Neuron (in vitro differentiated cells): ENCODE measurements around the gene ZNF213.

Source experiments
- H2AFZ ChIP-seq: one replicate; pipeline ENCODE4 v1.6.1; 2013; ENCODE audit warnings: low read depth, mild to moderate bottlenecking, inconsistent platforms, low read length, moderate library complexity
- H3K27me3 ChIP-seq: one replicate; pipeline ENCODE4 v1.6.1; 2013; ENCODE audit warnings: low read length; ENCODE audit not compliant: insufficient read depth
- H3K36me3 ChIP-seq: one replicate; pipeline ENCODE4 v1.6.1; 2013; ENCODE audit warnings: low read length; ENCODE audit not compliant: insufficient read depth
- H3K4me1 ChIP-seq: one replicate; pipeline ENCODE4 v1.6.1; 2013; ENCODE audit warnings: low read length; ENCODE audit not compliant: insufficient read depth
- H3K4me3 ChIP-seq: 2 replicates; pipeline ENCODE4 v1.5.1; 2013; ENCODE audit warnings: mild to moderate bottlenecking, low read length, moderate library complexity
- H3K9me3 ChIP-seq: one replicate; pipeline ENCODE4 v1.6.1; 2013; ENCODE audit warnings: low read length

Gene ZNF213

DNA sequence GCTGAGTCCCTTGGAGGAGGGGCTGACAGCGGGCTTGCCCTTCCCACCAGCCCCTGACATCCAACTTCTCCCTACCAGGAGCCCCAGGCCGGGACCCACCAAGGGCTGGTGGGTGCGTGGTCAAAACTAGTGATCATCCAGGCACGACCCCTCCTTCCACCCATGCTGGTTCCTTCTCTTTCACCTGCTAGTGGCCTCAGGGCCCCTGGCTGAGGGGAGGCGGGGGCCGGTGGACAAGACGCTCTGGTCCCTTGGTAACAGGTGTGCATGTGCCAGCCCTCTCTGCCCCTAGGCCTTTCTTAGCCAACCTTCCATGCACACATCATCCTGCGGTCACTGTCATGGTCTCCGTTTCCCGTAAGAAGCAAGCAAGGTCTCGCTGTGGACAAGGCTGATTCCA, 8.4 kb downstream of the ZNF213 start:
- peaks cover 7% of the 10 kb centered on the region for H3K4me1 ChIP-seq
- no peaks in the 10 kb centered on the region for H3K27me3 ChIP-seq
- no peaks in the 10 kb centered on the region for H3K9me3 ChIP-seq
- no peak overlapping the region for H3K4me3 ChIP-seq
- H3K36me3 ChIP-seq: peaks cover 23% of the 10 kb centered on the region
- no peak overlapping the region for H2AFZ ChIP-seq

DNA sequence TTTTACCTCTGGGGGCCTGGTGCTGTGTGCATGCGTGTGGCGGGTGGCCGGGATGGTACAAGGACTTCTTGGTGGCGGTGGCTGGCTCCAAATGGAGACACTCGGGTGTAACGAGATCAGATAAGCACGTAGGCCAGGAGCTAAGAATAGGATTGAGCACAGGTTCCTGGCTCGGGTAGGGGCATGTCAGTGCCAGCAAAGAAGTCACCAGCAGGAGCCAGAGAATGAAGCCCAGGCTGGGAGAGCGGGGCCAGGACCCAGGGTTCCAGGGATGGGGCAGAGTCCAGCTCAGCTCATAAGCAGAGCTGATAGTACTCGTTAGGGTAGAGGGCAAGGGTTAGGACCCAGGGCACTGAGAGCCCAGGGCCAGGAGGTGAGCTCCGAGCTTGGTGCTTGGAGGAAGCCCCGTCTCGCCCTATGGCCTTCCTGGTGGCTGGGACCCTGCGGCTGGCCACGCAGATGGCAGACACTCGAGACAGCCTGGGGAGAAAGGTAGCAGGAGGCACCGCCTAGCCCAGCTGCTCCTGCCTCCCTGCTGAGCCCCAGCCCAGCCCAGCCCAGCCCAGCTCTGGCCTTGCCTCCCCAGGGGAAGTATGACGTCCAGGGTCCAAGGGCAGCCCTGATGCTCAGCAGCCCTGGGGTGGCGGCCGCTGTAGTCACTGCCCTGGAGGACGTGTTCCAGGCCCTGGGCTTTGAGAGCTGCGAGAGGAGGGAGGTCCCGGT, 8.9 kb downstream of the ZNF213 start:
- Histone ChIP-seq H3K36me3 (peaks cover 23% of the 10 kb centered on the region), H2AFZ (no peak overlapping the region), H3K9me3 (no peaks in the 10 kb centered on the region)

DNA sequence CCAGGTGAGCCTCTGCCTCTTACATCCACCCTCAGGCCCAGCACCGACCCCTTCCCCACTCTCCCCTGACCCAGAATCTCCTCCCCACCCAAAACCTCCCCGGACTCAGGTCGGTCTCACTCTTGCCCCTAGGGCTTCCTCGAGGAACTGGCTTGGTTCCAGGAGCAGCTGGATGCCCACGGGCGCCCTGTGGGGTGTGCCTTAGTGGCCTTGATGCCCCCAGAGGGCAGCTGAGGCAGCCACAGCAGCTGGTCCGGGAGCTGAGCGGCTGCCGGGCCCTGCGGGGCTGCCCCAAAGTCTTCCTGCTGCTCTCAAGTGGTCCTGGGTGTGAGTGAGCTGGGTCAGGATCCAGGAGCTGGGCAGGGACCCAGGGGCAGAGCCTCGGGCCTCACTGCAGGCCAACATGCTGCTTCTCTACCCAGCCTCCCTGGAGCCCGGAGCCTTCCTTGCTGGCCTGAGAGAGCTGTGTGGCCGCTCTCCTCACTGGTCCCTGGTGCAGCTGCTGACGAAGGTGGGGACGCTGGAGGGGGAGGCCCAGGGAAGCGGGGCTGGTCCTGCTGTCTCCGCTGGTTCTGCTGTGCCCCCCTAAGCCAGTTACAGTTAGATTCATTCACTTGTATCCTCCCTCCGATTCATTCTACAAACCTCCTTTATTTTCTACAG, 9.6 kb downstream of the ZNF213 start:
- Histone ChIP-seq H3K4me3 (no peak overlapping the region), H3K9me3 (no peaks in the 10 kb centered on the region), H3K4me1 (peaks cover 4% of the 10 kb centered on the region), H3K27me3 (no peaks in the 10 kb centered on the region), H3K36me3 (peaks cover 19% of the 10 kb centered on the region), H2AFZ (no peak overlapping the region)

More for the DNA sequence above, 8.9 kb downstream of the ZNF213 start:
- Histone ChIP-seq H3K4me1 (peaks cover 2% of the 10 kb centered on the region), H3K27me3 (no peaks in the 10 kb centered on the region), H3K4me3 (no peak overlapping the region)

GRCh38 chr16:3145151-3145550, 10.3 kb downstream of the ZNF213 start:
- Histone ChIP-seq H3K36me3 (peaks cover 19% of the 10 kb centered on the region), H2AFZ (no peak overlapping the region), H3K4me1 (peaks cover 5% of the 10 kb centered on the region), H3K9me3 (no peaks in the 10 kb centered on the region), H3K4me3 (no peak overlapping the region), H3K27me3 (no peaks in the 10 kb centered on the region)

DNA sequence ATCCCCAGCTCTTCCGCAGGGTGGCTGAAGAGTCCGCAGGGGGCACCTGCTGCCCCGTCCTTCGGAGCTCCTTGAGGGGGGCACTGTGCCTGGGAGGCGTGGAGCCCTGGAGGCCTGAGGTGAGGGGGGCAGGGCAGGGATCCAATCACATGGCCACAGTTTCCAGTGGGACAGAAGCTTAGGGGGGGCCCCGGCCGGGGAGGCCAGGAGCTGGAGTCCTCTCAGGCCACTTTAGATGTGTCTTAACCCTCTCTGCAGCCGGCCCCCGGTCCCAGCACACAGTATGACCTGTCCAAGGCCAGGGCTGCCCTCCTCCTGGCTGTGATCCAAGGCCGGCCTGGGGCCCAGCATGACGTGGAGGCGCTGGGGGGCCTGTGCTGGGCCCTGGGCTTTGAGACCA, 10.8 kb downstream of the ZNF213 start:
- no peak overlapping the region for H2AFZ ChIP-seq
- H3K4me1 ChIP-seq: peaks cover 5% of the 10 kb centered on the region
- H3K4me3 ChIP-seq: no peak overlapping the region
- H3K36me3 ChIP-seq: peaks cover 19% of the 10 kb centered on the region
- no peaks in the 10 kb centered on the region for H3K9me3 ChIP-seq
- no peaks in the 10 kb centered on the region for H3K27me3 ChIP-seq

GRCh38 chr16:3147046-3147756, 12.4 kb downstream of the ZNF213 start:
- H3K9me3 ChIP-seq: no peaks in the 10 kb centered on the region
- peaks cover 5% of the 10 kb centered on the region for H3K4me1 ChIP-seq
- no peaks in the 10 kb centered on the region for H3K27me3 ChIP-seq
- peaks cover 6% of the 10 kb centered on the region for H3K36me3 ChIP-seq
- no peak overlapping the region for H2AFZ ChIP-seq
- no peak overlapping the region for H3K4me3 ChIP-seq

- Histone ChIP-seq H3K36me3 (peaks cover under 1% of the 10 kb centered on the region), H3K4me3 (no peak overlapping the region)
Observed at GRCh38 chr16:3147757-3148104, 12.9 kb downstream of the ZNF213 start.

GRCh38 chr16:3148256-3149192, 13.7 kb downstream of the ZNF213 start:
- Histone ChIP-seq H2AFZ (no peak overlapping the region), H3K9me3 (no peaks in the 10 kb centered on the region), H3K36me3 (no peaks in the 10 kb centered on the region)

More at GRCh38 chr16:3147757-3148104, 12.9 kb downstream of the ZNF213 start:
- Histone ChIP-seq H3K27me3 (no peaks in the 10 kb centered on the region), H3K4me1 (peaks cover 5% of the 10 kb centered on the region), H2AFZ (no peak overlapping the region), H3K9me3 (no peaks in the 10 kb centered on the region)

GRCh38 chr16:3149193-3149530, 14.3 kb downstream of the ZNF213 start:
- Histone ChIP-seq H3K4me3 (peak overlapping the region; percentile 71), H3K9me3 (no peaks in the 10 kb centered on the region), H3K4me1 (peaks cover 5% of the 10 kb centered on the region)

More at GRCh38 chr16:3148256-3149192, 13.7 kb downstream of the ZNF213 start:
- H3K4me1 ChIP-seq: peaks cover 5% of the 10 kb centered on the region
- H3K27me3 ChIP-seq: no peaks in the 10 kb centered on the region
- no peak overlapping the region for H3K4me3 ChIP-seq

DNA sequence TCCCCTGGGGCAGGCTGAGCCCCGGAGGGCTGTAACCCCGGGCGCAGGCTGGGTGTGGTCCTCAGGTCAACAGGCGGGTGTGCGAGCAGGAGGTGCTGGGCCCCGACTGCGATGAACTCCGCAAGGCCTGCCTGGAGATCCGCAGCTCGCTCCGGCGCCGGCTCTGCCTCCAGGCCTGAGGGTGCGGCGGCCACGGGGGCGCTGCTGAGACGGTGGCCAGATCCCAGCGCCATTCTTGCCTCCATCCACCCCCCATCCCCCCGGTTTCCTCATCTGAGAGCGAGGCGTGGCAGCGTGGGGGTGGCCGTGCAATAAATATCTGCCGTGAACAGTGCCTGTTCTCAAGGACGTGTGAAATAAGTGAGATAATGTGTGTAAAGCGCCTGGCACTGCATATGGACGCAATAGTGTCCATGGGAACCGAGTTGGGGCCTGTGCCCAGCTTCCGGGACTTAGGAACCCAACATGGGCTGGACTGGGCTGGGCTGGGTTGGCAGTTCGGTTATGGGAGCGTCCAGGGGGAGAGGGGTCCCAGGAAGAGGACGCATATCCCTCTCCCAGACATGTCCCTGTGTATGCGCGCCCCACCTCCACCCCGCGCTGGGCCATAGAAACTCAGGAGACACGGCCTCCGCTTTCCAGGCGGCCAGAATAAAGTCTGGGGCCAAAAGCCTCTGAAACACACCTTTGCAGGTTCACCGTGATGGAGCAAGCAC, 15.0 kb downstream of the ZNF213 start:
- H3K9me3 ChIP-seq: no peaks in the 10 kb centered on the region
- H3K27me3 ChIP-seq: no peaks in the 10 kb centered on the region
- no peaks in the 10 kb centered on the region for H3K36me3 ChIP-seq
- peaks cover 5% of the 10 kb centered on the region for H3K4me1 ChIP-seq
- peak overlapping the region; percentile 50 for H2AFZ ChIP-seq
- peak overlapping the region; percentile 71 for H3K4me3 ChIP-seq

More at GRCh38 chr16:3149193-3149530, 14.3 kb downstream of the ZNF213 start:
- no peaks in the 10 kb centered on the region for H3K27me3 ChIP-seq
- no peaks in the 10 kb centered on the region for H3K36me3 ChIP-seq
- peak overlapping the region; percentile 50 for H2AFZ ChIP-seq

- peak overlapping the region; percentile 50 for H2AFZ ChIP-seq
- no peaks in the 10 kb centered on the region for H3K36me3 ChIP-seq
- H3K4me1 ChIP-seq: peaks cover 5% of the 10 kb centered on the region
- peak overlapping the region; percentile 71 for H3K4me3 ChIP-seq
- no peaks in the 10 kb centered on the region for H3K9me3 ChIP-seq
- H3K27me3 ChIP-seq: no peaks in the 10 kb centered on the region
Observed at GRCh38 chr16:3150346-3151218, 15.8 kb downstream of the ZNF213 start.

DNA sequence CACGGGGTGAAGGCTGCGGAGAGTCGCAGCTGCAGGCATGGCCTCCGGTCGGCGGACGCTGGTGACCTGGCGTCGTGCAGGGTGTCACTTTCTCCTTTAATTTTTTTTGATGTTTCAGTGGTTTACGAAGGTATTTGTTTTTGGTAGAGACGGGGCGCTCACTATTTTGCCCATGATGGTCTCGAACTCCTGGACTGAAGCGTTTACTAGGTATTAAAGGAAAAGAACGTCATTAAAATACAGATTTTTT, 17.1 kb downstream of the ZNF213 start:
- H3K27me3 ChIP-seq: no peaks in the 10 kb centered on the region
- no peaks in the 10 kb centered on the region for H3K36me3 ChIP-seq
- H3K4me1 ChIP-seq: peaks cover 5% of the 10 kb centered on the region
- no peak overlapping the region for H2AFZ ChIP-seq
- H3K4me3 ChIP-seq: peak overlapping the region; percentile 47
- no peaks in the 10 kb centered on the region for H3K9me3 ChIP-seq
